GM19025 (cell line): ENCODE measurements around the gene CORO6.

Source experiments
- ATAC-seq: cut with Tn5 transposase; IDR thresholded peaks from one replicate; pipeline ENCODE4 v1.9.1; 2021; ENCODE audit warnings: mild to moderate bottlenecking, low read depth, moderate library complexity; ENCODE audit not compliant: unreplicated experiment

Gene CORO6

DNA sequence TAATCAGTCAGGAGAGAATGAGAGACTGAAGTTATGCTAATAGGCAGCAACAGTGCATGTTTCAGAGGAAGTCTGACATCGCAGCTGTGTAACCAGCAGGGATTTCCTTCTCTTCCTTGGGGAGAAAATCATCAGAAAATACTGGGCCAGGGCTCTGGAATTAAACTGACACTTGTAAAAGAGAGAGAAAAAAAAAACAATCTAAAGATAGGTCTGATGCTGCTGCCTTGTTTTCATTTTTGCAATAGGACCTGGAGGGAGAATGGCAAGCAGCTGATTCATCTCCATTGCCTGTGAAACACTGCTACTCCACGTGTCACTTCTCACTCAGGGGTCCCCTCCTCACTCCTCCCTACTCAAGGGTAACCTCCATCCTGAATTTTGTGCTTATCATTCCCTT, 17.7 kb upstream of the CORO6 start:
- no peak for ATAC-seq

GRCh38 chr17:29633886-29634285, 11.2 kb upstream of the CORO6 start:
- ATAC-seq = no peak

GRCh38 chr17:29630630-29631193, 8.0 kb upstream of the CORO6 start:
- no peak for ATAC-seq

GRCh38 chr17:29629839-29630238, 7.1 kb upstream of the CORO6 start:
- no peak for ATAC-seq

- ATAC-seq = no peak
Measured at GRCh38 chr17:29628644-29629043, 5.9 kb upstream of the CORO6 start.

GRCh38 chr17:29627951-29628350, 5.2 kb upstream of the CORO6 start:
- no peak for ATAC-seq

DNA sequence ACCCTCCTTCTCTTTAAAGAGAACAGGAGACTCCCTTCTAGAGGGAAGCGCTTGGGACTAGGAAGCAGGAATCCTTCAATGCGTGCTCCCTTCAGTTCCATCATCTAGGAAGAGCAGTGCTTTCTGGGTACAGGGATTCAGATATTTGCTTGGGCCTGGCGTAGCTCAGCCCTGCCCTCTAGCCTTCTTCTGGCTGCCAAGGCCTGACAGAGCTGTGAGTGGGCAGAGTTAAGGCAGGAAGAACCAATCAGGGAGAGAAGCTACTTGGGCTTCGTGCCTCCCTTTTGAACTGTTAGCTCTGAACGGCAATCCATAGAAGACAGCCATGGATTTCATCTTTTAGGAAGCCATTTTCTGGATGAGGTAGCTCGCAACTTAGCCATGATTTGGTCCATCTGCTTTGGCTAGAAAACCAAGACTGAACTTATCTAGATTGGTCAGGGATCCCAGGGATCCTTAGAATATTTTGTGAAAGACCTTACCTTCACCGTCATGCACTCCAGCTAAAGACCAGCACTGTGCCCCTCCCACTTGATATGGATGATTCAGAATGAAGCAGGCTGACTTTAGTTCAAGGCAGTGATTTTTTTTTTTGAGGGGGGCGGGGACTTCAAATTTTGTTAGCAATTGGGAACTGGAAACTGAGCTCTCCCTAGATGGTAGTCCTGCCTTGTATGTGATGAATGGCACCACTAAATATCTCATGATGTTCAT, 2.5 kb upstream of the CORO6 start:
- no peak for ATAC-seq

GRCh38 chr17:29624586-29624985, 1.9 kb upstream of the CORO6 start:
- no peak for ATAC-seq

DNA sequence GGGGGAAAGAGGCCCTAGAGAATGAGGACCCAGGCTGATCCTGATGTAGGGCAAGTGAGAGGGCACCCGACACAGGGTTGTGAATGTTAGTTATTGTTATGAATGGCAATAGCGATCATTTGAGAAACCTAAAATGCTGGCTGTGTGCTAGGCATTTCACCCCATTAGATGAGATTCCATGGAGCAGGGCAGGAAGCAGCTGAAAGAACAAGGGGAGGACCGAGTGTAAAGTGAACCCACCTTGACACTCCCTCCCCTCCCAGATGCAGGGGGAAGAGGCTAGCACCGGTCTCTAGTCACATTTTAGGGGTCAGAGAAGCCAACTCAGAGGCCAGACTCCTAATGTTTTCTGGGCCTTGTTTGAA, 553 bp upstream of the CORO6 start:
- no peak for ATAC-seq

- ATAC-seq = no peak
Measured at GRCh38 chr17:29621751-29622194, 939 bp downstream of the CORO6 start.

GRCh38 chr17:29620779-29621500, 1.8 kb downstream of the CORO6 start:
- ATAC-seq = no peak

DNA sequence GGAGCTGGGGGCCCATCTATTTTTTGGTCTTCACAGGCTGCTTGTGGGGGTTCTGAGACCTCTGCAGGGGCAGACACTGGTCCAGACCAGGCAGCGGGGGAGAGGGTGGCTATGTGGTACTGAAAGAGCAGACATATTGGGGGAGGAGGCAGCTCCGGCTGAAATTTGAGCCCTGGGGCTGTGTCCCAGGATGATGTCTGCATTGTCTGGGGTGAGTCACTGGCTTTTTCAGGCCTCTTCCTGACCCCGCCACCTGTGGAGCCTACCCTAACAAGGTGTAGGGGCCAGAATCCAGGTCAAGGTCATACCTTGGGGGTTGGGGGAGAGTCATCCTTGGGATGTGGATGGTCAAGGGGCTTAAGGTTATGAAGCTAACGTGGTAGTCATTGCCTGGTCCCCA, 2.4 kb downstream of the CORO6 start:
- ATAC-seq = no peak

DNA sequence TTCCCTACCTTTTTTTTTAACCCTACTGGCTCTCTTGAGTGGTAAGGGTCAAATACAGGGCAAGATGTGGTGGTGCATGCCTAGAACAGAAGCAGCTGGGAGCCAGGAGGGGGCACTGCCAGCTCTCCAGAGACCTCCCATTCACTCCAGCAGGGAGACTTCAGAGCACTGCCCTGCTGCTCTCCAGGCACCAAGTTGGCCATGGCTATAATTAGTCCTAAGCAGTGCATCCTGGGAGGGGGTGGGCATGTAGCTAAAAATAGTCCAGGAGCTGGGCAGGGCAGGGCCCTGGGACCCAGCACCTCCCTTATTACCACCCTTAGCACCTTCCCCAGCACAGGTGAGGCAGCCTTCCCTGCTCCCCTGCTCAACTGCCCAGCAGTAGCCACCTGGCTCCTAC, 3.5 kb downstream of the CORO6 start:
- ATAC-seq = no peak

DNA sequence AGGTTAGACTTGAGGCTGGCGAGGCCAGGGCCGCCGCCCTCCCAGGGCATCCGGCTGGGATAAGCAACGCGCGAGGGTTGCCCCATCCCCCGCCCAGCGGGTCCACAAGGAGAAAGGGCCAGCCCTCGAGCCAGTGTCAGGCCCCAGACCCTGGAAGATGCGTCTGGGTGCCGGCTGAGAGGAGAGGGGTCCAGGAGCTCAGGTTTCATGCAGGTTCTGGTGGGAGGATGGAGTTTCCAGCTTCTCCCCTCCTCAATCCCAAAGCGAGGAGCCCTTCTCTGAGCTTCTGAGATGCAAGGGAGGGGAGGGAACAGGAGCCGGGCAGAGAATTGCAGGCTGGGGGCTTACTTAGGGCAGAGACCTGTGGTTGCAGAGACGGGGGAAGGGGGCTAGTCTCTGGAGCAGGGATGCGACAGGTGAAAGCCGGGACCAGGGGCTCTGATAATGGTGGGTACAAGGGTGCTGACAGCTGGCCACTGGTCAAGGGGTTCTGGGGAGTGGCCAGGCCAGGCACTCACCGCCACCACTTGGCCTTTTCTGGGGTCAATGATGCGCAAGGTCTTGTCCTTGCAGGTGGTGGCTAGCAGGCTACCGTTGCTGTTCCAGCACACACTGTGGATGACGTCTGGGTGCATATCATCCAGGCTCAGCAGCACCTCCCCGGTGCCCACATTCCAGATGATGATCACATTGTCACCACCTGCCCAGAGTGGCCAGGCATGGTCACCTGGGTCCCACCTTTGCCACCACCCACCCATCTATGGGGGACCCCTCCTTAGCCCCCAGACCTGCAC, 4.2 kb downstream of the CORO6 start:
- no peak for ATAC-seq

- peak; percentile 27 for ATAC-seq
Measured at GRCh38 chr17:29617481-29618271, 5.0 kb downstream of the CORO6 start.

DNA sequence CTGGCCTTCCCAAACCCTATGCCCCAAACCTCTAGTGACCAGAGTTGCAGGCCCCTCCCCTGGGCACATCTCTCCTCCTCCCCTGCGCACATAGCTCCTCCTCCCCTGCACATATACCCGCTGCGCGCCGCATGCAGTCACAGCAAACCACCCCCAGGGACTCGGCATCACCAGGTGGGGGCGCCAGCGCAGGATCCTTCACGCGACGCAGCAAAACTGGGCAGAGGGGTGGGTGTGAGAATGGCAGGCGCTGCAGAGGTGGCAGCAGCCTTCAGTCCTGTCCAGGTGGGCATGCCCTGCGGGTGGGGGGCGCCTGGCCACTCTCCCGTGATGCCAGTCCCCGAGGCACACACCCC, 5.6 kb downstream of the CORO6 start:
- peak; percentile 35 for ATAC-seq

DNA sequence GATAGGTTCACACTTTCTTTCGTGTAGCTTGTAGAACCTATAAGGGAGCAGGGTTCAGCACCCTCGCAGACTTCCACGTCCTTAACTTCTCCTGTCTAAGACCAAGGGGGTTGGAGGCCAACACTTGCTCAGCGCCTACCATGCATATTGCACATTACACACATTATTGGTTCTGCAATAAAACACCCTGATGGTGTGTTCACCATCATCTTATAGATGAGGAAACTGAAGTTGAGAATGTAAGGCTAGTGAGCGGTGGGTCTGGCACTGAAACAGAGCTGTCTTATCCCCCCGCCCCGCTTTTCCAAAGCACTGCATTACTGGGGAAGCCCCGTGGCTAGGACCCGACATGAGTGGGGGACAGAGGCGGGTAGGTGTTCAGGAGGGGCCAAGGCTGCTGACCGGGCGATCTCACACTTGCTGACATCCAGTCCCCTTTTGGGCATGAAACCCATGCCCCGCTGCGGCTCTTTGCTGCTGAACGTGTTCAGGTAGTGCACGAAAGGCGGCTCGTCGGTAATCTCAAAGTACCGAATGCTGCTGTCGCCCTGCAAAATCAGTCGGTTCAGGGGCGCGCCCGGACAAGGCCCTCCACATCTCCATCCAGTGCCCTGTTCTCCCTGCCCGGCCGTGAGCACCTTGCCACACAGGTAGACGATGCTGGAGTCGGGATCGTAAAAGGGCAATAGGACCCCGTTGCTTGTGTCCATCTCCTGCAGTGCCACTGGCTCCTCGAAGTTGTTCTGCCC, 6.2 kb downstream of the CORO6 start:
- no peak for ATAC-seq

- peak; percentile 51 for ATAC-seq
Measured at GRCh38 chr17:29615492-29616299, 7.0 kb downstream of the CORO6 start.

- no peak for ATAC-seq
Measured at GRCh38 chr17:29615048-29615385, 7.7 kb downstream of the CORO6 start.
